ENCODE measurements around the gene BNIP5. TPM values are rescaled to one million over a fixed set of nuclear protein-coding genes. Genes with fewer than 3 reads are reported as not detected.

The BNIP5 gene
- total RNA-seq, 1 experiment from 2014 or later = not detected

DNA sequence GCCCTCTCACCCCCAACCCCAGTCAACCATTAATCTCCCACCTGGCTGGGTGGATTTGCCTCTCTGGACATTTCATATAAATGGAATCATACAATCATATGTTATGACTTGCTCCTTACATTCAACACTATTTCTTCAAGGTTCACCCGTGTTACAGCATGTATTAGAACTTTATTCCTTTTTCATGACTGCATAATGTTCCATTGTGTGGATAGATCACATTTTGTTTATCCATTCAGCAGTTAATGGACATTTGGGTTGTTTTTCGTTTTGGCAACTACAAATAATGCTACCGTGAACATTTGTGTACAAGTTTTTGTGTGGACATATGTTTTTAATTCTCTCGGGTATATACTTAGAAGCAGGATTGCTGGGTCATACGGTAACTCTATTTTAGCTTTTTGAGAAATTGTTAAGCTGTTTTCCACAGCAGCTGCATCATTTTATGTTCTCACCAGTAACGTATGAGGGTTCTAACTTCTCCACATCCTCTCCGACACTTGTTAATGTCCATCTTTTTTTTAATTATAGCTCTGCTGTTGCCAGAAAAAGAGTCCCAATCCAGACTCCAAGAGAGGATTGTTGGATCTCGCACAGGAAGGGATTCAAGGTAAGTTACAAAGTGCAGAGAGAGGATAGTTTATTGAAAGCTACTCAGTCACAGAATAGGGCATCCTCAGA, 15.9 kb upstream of the BNIP5 start:
- TF ChIP-seq, protein P1, sequence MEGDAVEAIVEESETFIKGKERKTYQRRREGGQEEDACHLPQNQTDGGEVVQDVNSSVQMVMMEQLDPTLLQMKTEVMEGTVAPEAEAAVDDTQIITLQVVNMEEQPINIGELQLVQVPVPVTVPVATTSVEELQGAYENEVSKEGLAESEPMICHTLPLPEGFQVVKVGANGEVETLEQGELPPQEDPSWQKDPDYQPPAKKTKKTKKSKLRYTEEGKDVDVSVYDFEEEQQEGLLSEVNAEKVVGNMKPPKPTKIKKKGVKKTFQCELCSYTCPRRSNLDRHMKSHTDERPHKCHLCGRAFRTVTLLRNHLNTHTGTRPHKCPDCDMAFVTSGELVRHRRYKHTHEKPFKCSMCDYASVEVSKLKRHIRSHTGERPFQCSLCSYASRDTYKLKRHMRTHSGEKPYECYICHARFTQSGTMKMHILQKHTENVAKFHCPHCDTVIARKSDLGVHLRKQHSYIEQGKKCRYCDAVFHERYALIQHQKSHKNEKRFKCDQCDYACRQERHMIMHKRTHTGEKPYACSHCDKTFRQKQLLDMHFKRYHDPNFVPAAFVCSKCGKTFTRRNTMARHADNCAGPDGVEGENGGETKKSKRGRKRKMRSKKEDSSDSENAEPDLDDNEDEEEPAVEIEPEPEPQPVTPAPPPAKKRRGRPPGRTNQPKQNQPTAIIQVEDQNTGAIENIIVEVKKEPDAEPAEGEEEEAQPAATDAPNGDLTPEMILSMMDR (conservative IDR thresholded peaks at IDR 0.05; ENCODE audit: low read depth, low read length) = no peak
- TF ChIP-seq EZH2 (IDR thresholded peaks at IDR 0.05; ENCODE audit: borderline replicate concordance, low read depth, low read length, poor library complexity, severe bottlenecking) = no peak
- Histone ChIP-seq H3K4me3 (ENCODE audit: low read depth, low read length, poor library complexity, severe bottlenecking) (no peak overlapping the region), H3K27ac (ENCODE audit: low read depth, low read length, poor library complexity, severe bottlenecking) (no peak overlapping the region), H3K4me1 (ENCODE audit: insufficient read depth, low read length, poor library complexity, severe bottlenecking) (no peaks in the 10 kb centered on the region), H3K27me3 (replicated peaks; ENCODE audit: insufficient read depth, low read depth, low read length, poor library complexity) (no peaks in the 10 kb centered on the region), H3K36me3 (ENCODE audit: insufficient read depth, low read length, poor library complexity, severe bottlenecking) (no peaks in the 10 kb centered on the region), H3K9me3 (ENCODE audit: low read depth, low read length, poor library complexity, severe bottlenecking) (peaks cover 16% of the 10 kb centered on the region)
- ChIA-PET CTCF (no interaction called here), POLR2A (ENCODE audit: low non-redundant PET) (no interaction called here)
- no peak for DNase-seq (ENCODE audit: low spot score)
- intact Hi-C loops (cut with micrococcal nuclease; ENCODE audit: unreplicated experiment) = no loop called here
- no TSS peak for BruUV-seq (replicated peaks)

DNA sequence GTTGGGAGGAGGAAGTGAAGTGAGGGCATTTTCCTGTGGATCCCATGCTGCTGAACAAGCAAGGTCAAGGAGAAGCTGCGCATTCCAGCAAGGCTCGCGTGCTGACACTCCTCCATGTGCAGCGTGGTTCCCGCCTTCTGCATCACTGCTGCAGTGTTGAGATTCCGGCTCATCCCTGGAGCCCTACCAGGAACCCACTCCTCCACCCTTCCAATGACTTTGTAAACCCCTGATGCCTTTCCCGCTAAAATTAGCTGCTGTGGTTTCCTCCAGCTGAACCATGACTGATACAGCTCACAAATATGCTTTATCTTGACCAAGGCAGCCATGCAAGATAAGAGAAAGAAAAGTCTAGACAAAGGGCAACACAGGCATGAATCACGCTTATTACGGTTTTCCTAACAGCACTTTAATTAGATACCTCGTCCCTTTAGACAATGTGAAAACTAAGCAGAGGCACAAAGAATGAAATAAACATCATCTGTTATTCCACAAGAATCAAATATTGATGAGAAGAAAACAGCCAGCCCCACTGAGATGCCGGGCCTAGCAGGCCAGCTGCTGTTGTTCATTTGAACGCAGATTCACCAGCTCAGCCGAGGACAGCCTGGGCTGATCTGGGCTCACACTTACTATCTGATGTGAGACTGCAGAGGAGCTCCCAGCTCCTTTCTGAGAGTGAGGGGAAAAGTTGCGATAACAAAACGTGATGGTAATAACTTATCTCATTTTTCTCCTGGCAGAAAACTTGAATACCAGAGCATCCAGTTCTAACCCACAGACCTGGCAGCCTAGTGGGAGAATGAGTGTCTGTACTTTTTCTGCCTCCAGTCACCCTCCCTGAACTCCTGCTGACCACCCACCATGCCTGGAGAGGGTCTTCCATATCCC, 14.2 kb upstream of the BNIP5 start:
- Histone ChIP-seq H3K27me3 (replicated peaks; ENCODE audit: insufficient read depth, low read depth, low read length, poor library complexity) (no peaks in the 10 kb centered on the region), H3K4me3 (ENCODE audit: low read depth, low read length, poor library complexity, severe bottlenecking) (no peak overlapping the region), H3K27ac (ENCODE audit: low read depth, low read length, poor library complexity, severe bottlenecking) (no peak overlapping the region), H3K9me3 (ENCODE audit: low read depth, low read length, poor library complexity, severe bottlenecking) (peaks cover 16% of the 10 kb centered on the region), H3K4me1 (ENCODE audit: insufficient read depth, low read length, poor library complexity, severe bottlenecking) (no peaks in the 10 kb centered on the region), H3K36me3 (ENCODE audit: insufficient read depth, low read length, poor library complexity, severe bottlenecking) (no peaks in the 10 kb centered on the region)
- no TSS peak for BruUV-seq (replicated peaks)
- DNase-seq (ENCODE audit: low spot score) = no peak
- POLR2A ChIA-PET (ENCODE audit: low non-redundant PET) = no interaction called here
- CTCF ChIA-PET = no interaction called here
- intact Hi-C loops (cut with micrococcal nuclease; ENCODE audit: unreplicated experiment) = no loop called here
- TF ChIP-seq EZH2 (IDR thresholded peaks at IDR 0.05; ENCODE audit: borderline replicate concordance, low read depth, low read length, poor library complexity, severe bottlenecking) = no peak
- TF ChIP-seq, protein P1 (conservative IDR thresholded peaks at IDR 0.05; ENCODE audit: low read depth, low read length) = no peak

DNA sequence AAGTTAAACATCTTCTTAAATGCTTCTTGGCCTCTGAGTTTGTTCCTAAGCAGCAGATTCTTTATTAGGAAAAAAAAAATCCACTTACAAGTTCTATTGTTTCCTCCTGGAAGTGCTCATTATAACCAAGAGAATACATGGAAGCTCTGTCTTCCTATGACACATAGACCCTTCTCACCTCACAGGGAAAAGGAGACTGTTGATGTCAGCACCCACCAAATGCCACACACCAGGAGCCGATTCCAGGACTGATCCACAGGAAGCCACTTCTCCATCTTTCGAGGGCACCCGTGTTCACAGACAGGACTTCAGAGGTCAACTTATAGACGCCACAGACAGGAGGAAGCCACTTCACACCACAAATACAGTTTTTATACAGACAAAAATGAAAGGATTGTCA, 13.4 kb upstream of the BNIP5 start:
- no peak overlapping the region for H3K27ac ChIP-seq (ENCODE audit: low read depth, low read length, poor library complexity, severe bottlenecking)
- BruUV-seq (replicated peaks) = no TSS peak
- H3K4me1 ChIP-seq (ENCODE audit: insufficient read depth, low read length, poor library complexity, severe bottlenecking) = no peaks in the 10 kb centered on the region
- H3K36me3 ChIP-seq (ENCODE audit: insufficient read depth, low read length, poor library complexity, severe bottlenecking) = no peaks in the 10 kb centered on the region
- CTCF ChIA-PET = no interaction called here
- H3K9me3 ChIP-seq (ENCODE audit: low read depth, low read length, poor library complexity, severe bottlenecking) = peaks cover 16% of the 10 kb centered on the region
- H3K4me3 ChIP-seq (ENCODE audit: low read depth, low read length, poor library complexity, severe bottlenecking) = no peak overlapping the region
- intact Hi-C loops (cut with micrococcal nuclease; ENCODE audit: unreplicated experiment) = no loop called here
- POLR2A ChIA-PET (ENCODE audit: low non-redundant PET) = no interaction called here
- no peaks in the 10 kb centered on the region for H3K27me3 ChIP-seq (replicated peaks; ENCODE audit: insufficient read depth, low read depth, low read length, poor library complexity)
- TF ChIP-seq EZH2 (IDR thresholded peaks at IDR 0.05; ENCODE audit: borderline replicate concordance, low read depth, low read length, poor library complexity, severe bottlenecking) = no peak
- TF ChIP-seq, protein P1 (conservative IDR thresholded peaks at IDR 0.05; ENCODE audit: low read depth, low read length) = no peak
- no peak for DNase-seq (ENCODE audit: low spot score)
